Stimulated activated naive CD4-positive, alpha-beta T cell (primary cell): ENCODE measurements around the gene OR1F1.
A peak's percentile ranks its signal among the peaks of the same experiment; 100 is the strongest.
"Not testable (repeated sequence)": the region's sequence is repeated elsewhere in the genome, so short reads cannot be mapped to it uniquely, and the experiment has no call there.

ENCODE experiments used
- DNase-seq, 6 experiments: peaks; one replicate each; lab custom pipeline; 2025; lab: John Stamatoyannopoulos, UW

The OR1F1 gene

GRCh38 chr16:3150346-3151218 lies 37.4 kb upstream of the OR1F1 start:
- peak; percentile 94 to 97 (median 95) for DNase-seq

DNA sequence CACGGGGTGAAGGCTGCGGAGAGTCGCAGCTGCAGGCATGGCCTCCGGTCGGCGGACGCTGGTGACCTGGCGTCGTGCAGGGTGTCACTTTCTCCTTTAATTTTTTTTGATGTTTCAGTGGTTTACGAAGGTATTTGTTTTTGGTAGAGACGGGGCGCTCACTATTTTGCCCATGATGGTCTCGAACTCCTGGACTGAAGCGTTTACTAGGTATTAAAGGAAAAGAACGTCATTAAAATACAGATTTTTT lies 36.1 kb upstream of the OR1F1 start:
- peak in 2 of 6 experiments; percentile 17 to 30 for DNase-seq

DNA sequence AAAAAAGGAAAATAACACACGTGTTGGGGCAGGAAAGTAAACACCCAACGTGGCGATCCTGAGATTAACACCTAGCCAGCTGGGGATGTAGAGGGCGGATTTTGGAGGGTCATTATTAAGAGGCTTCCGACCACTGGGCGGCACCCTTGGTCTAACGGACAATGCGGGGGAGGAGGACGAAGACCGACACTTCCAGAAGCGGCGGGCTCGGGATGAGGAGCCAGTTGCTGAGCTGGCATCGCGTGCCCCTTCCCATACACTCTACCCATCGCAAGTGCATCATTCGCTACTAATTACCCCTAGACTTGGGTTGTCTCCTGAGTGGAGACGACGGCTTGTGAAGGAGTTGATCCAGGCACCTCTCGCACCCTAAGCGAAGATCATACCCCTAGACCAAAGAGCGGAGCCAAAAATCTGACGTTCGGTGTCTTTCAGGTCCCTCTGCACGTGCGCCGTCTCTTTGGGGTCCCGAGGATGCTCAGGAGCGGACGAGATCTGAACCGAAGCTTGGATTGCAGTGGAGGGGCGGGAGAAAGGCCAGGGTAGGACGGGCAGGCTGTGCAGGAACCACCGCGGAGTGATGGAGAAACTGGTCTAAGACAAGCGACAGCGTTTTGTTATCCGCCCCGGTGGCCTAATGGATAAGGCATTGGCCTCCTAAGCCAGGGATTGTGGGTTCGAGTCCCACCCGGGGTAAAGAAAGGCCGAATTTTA lies 35.6 kb upstream of the OR1F1 start:
- peak; percentile 56 to 79 (median 60) for DNase-seq

DNA sequence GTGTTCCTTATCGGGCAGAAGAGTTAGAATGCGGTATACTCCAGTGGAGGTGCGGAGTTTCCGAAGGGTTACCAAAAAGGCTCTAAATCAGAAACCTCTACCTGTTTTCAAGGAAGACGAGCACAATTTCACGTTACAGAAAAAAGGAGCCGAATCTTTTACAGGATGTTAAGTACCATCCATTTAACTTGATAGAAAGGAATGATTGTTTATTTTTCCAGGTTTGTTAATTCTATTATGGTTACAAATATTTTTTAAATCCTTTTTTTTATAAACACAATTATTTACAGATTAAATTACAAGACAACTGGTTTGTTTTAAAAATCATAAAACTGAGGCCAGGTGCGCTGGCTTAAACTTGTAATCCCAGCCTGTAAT lies 35.0 kb upstream of the OR1F1 start:
- DNase-seq: no peak

DNA sequence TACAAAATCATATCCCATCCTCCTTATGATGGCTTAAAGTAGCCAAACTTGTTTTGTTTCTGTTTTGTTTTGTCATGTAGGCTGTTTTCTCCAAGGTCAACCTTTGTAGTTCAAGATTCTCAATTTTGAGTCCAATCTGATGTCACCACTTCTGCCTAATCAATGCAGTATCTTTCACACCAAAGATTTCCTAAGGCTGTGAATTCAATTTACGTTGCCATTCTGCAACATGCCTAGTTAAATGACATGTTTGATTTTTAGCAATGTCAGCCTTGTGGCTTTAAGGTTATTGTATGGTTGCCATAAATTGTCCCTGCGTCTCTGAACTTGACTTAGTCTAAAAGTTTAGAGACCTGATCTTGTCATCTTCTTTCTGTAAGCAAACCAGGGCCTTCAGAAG lies 32.8 kb upstream of the OR1F1 start:
- no peak for DNase-seq

DNA sequence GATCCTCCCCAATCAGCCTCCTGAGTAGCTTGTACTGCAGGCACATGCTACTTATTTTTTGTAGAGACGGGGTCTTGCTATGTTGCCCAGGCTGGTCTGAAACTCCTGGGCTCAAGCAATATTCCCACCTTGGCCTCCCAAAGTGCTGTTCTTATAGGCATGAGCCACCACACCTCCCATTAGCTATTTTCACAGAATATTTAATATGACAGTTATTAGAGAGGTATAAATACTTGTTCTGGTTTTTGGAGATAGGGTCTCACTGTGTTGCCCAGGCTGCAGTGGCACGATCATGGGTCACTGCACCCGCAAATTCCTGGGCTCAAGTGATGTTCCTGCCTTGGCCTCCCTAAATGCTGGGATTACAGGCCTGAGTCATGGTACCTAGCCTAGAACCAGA lies 32.0 kb upstream of the OR1F1 start:
- DNase-seq: no peak

DNA sequence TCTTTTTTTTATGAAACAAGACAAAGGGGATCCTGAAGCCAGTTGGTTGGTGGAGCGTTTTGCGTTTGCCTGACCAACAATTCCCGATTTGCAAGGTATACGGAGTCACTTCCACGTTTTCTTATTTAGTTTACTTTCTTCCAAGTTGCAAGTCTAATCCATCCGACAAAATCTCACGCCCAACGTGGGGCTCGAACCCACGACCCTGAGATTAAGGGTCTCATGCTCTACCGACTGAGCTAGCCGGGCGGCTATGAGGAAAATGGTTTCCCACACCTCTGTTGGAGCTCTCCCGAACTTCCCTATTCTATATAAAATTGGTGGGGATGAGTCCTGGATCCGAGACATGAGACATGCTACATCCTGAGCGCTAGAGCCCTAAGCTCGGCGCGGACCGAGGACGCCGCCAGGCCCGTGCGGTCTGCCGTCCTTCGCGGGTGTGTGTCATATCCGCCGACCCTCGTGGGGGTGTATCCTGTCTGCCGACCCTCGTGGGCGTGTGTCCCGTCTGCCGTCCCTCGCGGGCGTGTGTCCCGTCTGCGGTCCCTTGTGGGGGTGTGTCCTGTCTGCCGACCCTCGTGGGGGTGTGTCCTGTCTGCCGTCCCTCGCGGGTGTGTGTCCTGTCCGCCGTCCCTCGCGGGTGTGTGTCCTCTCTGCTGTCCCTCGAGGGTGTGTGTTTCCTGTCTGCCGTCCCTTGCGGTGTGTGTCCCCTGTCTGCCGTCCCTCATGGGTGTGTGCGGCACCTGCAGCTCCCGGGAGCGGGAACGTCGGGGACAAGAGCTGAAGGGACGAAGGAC lies 30.6 kb upstream of the OR1F1 start:
- peak in 5 of 6 experiments; percentile 30 to 42 (median 37) for DNase-seq

DNA sequence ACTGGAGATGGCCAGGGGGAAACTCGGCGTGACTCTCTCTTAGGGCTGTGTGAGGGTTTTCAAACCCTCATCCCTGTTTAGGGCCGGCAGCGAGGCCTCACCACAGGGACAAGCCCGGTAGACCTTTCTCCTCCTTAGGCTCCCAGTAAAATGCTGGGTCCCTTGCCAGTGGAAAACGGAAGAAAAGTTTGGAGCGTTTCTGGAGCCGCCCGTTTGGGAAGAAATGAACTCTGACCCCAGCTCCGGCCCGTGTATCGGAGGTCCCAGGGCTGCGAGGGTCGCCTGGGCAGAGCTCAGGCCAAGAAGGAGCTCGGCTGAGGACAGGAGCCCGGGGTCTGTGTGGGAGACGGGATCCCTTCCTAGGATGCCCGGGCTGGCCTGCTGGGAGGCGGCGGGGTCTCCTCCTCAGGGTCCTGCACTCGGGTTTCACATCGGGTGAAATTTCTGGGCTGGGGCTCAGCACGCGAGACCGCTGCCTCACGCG lies 29.9 kb upstream of the OR1F1 start:
- peak in 2 of 6 experiments; percentile 33 to 52 for DNase-seq

DNA sequence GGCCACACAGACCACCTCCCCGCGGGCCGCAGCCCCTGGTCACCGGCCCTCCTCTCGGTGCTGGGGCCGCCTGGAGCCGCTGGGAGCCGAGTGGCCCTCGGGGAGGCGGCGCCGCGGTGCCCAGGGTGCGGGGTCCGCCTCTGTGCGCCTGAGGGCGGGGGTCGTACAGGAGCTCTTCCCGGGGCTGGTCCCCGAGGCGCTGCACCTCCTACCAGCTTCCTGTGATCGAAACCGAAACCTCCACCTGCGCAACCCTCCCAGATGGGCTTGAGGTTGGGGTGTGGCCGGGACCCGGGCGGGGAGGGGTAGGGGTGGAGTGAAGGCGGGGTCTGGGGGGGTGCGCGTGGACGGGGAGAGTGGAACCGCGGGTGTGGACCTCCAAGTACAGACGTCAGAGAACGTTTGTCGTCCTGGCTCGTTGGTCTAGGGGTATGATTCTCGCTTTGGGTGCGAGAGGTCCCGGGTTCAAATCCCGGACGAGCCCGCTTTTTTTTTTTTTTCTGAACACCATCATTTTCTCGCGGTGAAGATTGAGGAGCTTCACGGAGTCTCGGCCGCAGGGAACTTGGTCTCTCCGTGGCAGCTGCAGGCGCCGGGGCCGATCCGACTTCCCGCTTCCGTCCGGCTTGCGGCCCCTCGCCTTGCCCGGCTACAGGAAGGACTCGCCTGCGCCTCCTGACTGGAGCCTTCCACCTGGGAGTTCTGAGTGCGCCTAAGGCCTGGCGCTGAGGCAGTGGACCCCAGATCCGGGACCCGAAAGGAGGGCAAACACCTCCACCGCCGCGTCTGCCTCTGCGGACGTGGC lies 29.3 kb upstream of the OR1F1 start:
- DNase-seq: peak; percentile 90 to 96 (median 92)

- DNase-seq: no peak
Observed at GRCh38 chr16:3161235-3162018, 26.6 kb upstream of the OR1F1 start.

DNA sequence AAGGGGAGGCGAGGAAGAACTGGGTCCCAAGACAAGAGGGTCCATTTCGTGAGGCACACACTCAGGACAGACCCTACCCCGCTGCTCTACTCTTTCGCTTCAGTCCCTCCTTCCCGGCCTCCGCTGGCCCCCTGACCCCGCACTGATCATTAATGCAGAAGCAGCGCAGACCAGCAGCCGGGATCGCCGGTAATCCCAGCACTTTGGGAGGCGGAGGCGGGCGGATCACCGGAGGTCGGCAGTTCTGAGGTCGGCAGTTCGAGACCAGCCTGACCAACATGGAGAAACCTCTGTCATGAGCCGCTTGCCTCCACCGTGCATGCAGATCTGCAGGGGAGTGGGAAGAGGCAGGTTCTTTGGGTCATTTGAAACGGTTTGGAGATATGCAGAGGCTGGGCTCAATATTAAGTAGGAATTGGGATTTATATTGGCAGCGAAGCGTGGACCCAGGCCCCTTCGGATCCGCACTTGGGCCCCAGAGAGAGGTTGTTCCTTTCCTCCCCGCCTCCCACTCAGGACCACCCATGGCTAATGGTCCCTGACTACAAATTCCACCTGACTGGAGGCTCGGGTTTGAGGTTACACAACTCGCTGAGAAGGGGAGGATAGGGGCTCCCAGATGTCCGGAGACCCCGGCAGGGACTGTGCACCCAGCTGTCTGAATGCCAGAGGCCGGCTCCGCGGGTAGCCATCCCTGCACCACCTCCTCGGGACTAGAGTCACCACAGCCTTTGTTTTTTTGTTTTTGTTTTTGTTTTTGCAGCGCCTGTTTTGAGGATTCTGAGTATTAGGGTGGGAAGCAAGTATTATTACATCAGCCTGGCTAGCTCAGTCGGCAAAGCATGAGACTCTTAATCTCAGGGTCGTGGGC lies 23.6 kb upstream of the OR1F1 start:
- DNase-seq: no peak

DNA sequence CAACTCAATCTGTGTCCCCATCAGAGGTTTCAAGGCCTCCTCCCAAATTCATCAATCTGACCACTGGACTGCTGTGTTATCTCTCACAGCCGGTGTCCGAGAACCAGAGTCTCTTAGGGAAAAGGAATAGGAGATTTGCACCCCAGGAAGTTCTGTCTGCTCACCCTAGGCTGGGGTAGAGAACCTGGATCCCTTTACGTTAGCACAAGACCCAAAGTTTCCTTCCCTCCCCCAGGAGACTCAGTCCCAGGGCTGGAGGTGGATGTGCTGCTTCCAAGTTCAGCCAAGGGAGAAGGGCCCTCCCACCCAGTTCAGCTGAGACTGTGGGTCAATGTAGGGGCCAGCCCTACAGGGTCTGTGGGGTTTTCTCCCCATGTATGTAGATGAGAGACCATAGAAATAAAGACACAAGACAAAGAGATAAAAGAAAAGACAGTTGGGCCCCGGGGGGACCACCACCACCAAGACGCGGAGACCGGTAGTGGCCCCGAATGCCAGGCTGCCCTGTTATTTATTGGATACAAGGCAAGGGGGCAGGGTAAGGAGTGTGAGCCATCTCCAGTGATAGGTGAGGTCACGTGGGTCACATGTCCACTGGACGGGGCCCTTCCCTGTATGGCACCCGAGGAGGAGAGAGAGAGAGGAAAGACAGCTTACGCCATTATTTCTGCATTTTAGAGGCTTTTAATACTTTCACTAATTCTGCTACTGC lies 22.7 kb upstream of the OR1F1 start:
- no peak for DNase-seq

- DNase-seq: no peak
Observed at GRCh38 chr16:3166505-3166886, 21.5 kb upstream of the OR1F1 start.

DNA sequence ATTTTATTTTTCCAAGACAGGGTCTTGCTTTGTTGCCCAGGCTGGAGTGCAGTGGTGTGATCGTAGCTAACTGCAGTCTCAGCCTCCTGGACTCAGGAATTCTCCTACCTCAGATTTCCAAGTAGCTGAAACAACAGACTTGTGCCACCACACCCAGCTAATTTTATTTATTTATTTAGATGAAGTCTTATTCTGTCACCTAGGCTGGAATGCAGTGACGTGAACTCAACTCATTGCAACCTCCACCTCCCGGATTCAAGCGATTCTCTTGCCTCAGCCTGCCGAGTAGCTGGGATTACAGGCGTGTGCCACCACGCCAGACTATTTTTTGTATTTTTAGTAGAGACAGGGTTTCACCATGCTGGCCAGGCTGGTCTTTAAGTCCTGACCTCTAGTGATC lies 19.3 kb upstream of the OR1F1 start:
- DNase-seq: not testable (repeated sequence)

DNA sequence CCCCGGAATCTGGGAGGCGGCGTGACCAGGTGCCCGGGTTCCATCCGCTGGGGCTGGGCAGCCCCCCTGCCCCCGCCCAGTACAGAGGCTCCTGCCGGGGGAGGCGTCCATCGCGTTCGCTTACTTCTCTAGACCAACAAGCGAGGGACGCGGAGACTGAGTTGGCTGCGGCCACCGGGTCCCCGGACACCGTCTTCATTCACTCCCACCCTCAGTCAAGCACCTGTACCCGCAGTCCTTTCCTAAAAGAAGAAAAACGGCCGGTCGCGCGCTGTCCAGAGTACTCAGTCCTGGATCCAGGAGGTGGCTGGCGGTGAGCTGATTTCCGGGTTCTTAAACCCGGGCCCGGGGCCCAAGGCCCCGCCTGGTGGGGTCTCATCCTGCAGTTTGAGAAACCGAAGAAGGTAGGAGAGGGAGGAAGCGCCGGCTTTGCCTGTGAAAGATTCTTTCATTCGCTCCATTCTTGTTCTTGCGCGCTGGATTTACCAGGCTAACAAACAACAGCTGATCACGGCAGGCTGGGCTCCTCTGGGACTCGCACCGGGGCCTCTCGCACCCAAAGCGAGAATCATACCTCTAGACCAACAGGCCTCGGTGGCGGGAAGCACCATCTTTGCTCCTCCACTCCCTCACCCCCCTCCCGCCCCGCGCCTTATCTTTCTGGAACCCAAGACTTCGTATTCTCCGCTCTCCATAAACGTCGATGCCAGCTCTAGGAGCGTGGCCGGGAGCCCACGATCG lies 17.4 kb upstream of the OR1F1 start:
- peak in 3 of 6 experiments; percentile 16 to 47 (median 21) for DNase-seq

DNA sequence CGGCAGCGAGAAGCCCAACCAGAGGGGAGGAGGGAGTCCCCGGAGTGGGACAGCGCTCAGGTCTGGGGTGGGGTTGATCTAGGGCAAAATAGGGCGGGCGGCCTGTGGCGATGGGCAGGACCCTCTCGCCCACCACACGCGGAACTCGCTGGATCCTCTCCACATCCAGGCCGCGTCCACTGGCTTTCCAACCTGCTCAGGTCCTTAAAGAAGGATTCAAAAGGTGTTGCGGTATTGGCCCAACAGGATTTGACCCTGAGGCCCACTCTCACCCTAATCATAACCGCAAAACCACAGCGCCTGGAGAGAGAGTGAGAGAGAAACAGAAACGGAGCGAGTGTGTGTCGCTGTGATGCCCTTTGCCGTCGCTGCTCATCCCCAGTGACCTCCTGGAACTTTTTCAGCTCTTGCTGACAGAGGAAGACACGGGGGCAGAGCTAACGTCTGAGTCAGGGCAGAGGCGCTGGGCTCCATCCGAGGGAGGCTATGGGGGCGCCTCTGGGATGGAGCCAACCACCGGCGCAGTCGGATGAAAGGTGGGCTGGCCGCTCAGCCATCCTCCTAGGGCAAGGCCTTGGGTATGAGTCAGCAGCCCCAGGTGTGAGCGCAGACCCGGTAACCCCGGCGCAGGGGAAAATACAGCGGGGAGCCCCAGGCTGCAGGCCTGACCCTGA lies 16.7 kb upstream of the OR1F1 start:
- peak in 4 of 6 experiments; percentile 19 to 64 (median 38) for DNase-seq

DNA sequence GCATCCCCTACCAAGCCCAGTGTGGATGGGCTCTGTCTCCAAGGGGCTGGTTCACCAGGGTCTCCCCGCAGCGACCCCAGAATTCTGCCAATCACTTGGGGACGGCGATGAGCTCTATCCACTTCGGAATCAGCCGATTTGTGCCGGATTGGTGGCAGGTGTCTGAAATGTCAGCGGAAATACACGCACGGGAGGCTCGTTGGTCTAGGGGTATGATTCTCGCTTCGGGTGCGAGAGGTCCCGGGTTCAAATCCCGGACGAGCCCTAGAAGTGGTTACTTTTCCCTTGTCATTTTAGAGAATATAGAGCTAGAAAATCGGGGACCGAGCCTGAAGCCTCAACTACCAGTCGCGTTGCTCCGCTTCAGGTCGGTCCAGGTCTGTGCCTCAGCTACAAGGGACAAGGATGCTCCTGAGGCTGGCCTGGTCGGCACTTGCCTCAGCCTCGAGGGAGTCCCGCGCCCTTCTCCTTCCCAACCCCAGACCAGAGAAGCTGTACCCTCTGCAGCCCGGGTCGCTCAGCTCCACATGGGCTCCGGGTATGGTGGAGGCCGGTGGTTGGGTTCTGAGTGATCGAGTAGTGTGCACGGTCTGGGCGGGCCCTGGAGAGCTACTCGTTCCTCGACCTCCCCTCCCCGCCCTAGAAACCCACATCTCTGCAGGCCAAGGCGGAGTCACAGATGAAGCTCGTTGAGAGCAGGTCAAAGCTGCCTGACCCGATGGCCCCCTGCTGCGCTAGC lies 16.0 kb upstream of the OR1F1 start:
- peak in 2 of 6 experiments; percentile 46 to 64 for DNase-seq
